GM18508 (cell line): ENCODE results near the gene KCNJ16.
A peak's percentile ranks its signal among the peaks of the same experiment; 100 is the strongest.

Source experiments
- ATAC-seq: cut with Tn5 transposase; IDR thresholded peaks from one replicate; pipeline ENCODE4 v1.9.1; 2021; ENCODE audit warnings: moderate number of reproducible peaks; ENCODE audit not compliant: insufficient read depth, unreplicated experiment

KCNJ16 gene

DNA sequence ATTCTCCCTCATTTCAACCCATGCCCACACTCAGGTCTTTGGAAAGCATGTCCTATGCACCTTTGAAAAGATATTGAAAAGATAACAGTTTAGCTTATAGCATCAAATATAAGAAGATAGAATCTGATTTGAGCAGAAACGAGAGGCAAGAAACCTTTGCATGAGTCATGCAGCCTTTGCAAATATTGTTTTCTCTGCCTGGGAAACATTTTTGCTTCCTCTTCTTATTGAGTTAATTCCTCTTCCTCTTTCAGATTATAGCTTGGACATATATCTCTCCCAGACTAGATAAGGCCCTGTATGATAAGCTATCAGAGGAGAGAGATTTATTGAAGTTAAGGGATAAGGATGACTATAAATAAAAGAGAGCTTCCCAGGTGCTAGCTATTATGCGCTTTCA, 48.2 kb downstream of the KCNJ16 start:
- no peak for ATAC-seq

DNA sequence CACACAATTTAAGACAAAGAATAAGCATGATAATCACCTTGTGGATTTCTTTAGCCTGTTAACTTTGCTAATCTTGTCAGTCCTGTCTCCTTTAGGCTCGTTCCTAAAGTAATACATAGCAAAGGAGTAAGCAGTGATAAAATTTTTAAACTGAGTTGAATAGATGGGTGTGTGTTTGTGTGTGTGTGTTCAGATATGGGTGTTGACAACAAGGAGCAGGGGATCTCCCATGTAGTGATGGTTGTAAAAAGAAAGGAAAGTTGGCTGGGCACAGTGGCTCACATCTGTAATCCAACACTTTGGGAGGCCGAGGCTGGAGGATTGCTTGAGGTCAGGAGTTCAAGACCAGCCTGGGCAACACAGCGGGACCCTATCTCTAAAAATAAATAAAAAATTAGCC, 49.7 kb downstream of the KCNJ16 start:
- ATAC-seq, result no peak

DNA sequence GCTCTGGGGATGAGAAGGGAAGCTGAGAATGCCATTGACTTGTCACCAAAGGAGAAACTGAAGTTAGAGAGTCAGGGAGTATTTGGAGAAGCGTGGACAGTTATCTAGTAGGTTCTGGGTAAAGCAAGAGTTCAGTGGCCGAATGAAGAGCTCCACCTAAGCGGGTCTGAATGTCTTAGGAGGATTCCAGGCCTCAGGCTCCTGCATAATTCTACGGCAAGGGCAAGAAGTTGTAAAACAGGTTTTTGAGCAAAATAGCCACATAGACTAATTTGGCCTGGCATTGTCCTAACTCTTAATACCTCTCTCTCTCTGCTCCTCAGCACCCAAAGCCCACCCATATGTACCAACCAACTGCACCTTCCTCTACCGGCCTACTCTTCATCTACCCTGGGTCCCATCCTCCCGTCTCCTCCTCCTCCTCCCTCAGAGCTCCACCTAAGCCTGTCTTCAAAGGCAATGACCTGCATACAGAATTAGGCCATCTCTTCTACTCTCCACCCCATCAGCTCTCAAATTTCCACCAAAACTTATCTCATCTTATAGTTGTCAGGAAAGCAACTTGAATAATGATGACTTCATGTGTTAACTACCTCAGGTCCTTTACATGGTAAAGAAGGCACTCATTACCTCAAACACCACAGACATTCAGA, 52.3 kb downstream of the KCNJ16 start:
- no peak for ATAC-seq

DNA sequence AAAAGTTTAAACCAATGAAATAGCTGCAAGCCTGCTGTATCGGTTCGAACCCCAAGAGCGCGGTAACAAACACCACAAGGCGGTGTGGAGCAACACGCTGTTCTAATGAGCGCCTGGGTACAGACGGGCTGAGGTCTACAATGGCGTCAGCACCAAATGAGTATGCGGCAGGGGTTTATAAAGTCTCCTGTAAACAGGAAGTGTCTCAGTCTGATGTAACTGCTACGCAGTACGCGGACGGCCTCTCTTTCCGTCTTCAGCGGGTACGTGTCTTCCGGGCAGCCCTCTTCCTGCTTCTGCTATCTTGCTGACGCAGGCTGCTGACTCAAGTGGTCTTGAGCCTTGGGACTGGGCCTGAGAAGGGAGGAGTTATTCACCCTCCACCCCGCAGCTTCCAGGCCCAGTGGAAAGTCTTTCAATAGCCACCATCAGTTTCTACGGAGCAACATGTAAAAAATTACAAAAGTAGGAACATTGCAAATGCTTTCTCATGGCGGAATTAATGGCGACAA, 53.8 kb downstream of the KCNJ16 start:
- ATAC-seq, result no peak

DNA sequence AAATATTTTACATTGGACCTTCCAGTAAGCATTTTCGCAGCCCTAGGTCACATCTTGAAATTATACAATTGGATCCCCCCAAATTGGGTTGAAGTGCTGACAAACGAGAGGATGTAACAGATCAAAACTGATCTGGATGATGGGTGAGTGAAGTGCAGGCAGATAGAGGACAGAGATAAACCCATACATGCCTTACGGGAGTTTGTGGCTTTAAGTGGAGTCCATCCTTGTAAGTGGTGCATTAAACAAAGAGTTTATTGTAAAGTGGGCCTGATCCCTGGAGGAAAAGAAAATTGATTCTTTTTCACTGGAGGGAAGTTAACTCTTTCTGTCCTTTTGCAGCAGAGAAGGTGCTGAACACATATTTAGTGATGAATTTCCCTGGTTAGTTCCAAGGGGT, 55.3 kb downstream of the KCNJ16 start:
- ATAC-seq, result no peak

DNA sequence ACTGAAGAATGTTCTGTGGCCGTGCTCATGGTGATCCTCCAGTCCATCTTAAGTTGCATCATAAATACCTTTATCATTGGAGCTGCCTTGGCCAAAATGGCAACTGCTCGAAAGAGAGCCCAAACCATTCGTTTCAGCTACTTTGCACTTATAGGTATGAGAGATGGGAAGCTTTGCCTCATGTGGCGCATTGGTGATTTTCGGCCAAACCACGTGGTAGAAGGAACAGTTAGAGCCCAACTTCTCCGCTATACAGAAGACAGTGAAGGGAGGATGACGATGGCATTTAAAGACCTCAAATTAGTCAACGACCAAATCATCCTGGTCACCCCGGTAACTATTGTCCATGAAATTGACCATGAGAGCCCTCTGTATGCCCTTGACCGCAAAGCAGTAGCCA, 57.5 kb downstream of the KCNJ16 start:
- ATAC-seq, result no peak

DNA sequence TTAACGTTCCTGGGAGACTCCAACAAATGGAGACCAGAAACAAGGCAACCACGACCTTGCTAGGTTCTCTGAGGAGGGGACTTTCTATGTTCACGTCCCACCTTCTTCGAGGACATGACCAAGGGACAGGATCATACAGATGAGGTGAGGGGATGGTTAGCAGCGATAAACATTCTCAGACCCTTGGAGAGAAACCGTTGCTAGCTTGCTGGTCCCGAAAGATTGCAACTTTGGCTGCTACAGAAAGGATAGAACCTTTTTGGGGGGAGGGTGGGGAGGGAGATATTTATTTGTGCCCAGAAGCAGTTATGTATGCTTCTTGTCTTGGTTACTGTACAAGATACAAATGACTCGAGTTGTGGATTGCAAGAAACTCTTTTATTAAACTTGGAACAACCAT, 59.0 kb downstream of the KCNJ16 start:
- no peak for ATAC-seq

DNA sequence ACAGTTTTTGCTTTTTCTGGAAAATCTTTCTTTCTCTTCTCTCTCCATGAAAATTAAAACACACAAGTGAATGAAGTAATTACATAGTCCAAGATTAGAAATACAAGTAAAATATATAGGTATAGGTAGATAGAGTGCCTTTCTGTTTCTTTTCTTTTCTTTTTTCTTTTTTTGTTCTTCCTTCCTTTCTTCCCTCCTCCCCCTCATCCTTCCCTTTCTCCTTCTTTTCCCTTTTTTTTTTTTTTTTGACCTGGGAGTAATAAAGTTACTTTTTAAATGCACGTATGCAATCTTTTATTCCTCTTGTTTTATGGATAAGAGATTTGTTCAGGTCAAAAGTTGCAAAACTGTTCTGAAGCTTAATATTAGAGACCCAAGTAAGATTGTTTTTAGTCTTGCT, 59.8 kb downstream of the KCNJ16 start:
- no peak for ATAC-seq

DNA sequence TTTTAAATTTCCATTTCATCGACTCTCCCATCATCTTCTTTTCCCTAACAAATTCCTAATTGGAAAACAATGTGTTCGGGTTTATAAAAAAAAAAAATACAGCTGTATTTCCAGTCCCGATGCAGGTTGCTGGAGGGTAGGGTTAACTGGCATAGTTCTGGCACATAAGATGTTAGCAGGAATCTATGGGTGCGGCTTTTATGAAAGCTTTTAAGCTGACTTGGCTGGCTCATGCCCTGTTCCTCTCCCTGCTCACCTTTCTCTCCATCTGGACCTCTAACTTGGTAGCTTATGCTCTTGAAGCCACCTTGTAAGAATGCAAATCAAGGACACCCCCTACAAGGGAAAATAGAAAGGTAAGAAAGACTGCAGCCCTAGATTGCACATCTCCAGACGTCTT, 61.1 kb downstream of the KCNJ16 start:
- no peak for ATAC-seq

DNA sequence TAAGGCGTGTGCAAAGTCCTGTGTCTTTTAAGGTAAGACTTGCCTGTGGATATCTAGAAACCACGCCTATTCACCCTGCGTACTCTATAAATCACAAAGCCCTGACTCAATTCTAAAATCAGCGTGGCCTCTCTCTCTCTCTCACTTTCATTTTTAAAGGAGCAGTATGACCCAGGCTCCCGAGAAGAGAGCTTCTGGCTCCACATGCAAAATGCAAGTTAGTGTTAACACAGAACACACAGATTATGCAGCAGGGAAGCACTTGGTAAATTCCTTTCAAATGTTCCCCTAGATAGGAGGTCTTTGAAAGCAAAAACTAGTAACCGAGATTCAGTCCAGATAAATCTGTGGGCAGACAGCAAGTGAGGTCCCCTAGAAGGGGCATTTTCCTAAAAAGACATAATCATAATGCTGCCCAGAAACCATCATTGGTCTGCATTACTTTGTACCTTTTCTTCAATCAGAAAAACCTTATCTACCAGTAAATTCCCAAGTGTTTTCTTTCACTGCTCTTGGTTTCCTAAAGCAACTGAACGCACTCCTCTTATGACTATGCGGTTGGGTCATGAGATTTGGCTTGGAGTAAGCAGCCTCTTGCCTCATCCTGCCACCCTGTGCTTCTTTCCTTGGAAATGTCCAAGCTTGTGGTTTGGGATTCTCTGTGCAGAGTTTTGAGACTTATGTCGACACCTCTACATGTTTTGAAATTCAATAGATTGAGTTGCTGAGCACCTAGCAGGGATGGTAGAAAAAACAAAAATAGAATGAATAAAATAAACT, 62.6 kb downstream of the KCNJ16 start:
- ATAC-seq, result peak; percentile 99

DNA sequence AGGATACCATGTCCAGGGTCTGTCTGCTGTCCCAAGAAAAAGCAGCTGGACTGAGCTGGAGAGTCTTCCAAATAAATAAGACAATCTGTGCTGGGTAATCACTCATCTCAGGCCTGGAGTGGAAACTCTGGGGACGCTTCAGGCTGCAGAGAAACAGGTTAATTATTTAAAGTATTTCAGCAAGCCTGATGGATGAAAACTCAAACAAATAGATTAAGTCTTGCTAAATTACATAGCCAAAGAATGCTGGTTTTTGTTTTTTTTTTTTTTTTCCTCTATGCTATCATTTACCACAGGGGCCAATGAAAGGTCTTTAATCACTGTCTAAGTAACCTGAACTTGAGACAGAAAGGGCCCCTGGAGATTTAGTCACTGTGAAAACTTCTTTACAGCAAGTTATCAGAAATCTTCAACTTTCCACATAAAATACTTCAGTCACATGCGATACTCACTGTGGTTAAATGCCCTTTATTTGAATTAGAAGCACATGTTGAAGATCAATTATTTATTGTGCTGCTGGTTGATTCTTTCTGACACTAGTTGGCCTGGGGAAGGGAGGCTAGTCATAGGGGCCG, 63.4 kb downstream of the KCNJ16 start:
- no peak for ATAC-seq

DNA sequence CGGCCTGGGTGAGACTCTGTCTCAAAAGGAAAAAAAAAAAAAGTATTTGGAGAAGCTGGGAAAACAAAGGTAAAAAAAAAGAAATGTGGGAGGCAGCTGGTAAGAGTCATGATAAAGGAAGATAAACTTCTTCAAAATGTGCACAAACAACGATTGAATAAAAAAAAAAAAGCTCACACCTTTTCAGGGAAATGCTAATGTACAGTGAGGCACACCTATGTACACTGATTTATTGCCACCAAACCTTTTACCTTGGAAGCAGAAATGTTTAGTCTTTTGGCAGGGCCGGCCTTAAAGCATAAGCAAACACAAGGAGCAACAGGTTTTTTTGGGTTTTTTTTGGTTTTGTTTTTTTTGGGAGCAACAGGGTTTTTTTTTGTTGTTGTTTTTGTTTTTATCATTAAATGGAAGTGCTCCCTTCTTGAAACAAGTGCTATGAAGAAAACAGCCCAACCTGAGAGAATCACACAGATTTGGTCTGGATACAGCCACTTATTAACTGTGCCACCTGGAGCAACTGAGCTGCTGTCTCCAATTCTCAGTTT, 64.5 kb downstream of the KCNJ16 start:
- no peak for ATAC-seq

DNA sequence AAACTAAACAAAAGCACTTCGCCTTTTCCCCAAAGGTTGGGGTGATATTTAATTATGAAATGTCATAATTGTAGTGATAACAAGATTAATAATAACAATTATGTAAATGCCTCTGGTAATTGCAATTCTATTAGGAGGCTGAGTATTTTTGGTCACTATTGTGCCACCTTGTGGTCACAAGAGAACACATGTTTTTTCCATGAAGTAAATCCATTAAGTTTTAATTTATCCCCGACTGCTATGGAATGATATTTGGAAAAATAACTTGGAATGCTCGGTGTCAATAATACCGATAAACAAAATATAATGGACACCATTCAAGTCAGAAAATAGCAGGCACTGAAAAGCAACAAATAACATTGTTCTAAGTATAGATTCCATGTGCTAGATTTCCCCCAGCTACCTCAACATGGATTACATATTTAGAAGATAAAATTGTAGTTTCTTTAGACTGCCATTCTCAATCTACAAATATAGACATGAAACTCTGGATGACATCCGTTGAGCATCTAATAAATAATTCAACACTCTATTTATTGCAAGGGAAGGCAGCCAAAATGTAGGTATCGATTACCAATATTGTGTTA, 69.3 kb downstream of the KCNJ16 start:
- ATAC-seq, result no peak

DNA sequence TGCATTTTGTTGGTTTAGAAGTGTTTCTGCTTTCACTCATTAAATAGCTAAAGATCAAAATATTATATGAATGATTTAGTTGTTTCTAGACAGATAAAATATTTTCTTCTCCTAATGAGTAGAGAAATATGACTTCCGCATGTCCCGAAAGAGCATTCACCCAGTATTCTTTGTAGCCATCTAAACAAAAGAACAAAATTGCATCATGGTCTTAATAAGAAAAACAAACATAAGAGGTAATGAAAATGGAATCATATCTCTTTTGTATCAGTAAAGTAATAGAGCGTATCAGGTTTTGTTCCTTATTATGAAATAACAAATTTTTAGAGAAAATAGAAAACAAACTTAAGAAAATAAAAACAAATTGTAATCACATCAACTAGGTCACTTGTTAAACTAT, 78.2 kb downstream of the KCNJ16 start:
- no peak for ATAC-seq

DNA sequence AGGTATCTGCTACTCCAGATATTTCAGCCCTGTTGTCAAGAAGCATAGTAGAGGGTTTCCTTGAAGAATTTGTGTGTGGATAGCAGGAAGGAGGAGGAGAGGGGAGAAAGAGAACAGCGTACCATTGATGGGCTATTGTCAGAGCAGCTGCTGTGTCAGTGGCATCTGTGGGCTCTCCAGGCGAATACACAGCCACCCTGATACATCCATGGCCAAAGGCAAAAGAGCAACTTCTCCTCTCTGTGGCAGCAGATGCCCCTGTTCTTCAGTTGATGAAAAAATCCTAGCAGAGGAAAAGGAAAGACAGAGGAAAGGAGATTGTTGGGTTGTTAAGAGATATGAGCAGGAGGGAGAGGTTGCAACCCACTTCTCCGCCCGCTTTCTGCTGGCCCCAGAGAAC, 82.1 kb downstream of the KCNJ16 start:
- no peak for ATAC-seq

DNA sequence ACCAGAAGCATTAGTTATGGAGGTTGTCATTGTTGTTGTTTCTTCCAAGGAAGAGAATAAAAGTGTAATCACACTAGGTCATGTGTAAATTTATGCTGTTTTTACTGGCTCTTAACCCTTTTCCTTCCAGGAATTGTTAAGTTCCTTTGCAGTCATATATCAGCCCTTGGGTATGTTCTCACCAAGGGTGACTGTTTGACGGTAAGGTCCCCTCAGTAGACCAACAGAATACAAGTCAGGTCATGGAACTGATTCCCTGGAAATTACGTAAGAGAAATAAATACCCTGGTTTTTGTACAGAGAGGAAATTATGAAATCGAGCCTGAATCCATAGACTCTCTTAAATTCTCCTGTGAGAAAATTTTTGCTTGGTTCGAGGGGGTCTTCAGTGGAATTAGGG, 83.2 kb downstream of the KCNJ16 start:
- ATAC-seq, result no peak

DNA sequence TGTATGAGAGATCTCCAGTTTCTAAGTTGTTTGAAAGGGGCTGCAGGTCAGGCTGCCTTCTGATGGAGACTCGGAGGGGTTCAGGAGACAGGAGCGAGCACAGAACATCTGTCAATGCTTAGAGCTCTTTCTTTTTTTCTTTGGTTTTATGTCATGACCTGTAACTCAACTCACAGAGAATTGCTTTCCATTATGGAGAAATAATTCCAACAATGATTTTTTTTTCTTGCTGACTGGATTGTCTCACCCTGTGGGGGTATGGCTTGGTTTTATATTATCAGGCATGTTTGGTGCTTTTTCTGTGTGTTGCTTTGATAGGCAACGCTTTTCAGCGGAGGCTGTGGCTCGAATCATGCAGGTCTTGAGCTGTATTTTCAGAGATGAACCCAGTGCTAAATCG, 83.6 kb downstream of the KCNJ16 start:
- no peak for ATAC-seq

DNA sequence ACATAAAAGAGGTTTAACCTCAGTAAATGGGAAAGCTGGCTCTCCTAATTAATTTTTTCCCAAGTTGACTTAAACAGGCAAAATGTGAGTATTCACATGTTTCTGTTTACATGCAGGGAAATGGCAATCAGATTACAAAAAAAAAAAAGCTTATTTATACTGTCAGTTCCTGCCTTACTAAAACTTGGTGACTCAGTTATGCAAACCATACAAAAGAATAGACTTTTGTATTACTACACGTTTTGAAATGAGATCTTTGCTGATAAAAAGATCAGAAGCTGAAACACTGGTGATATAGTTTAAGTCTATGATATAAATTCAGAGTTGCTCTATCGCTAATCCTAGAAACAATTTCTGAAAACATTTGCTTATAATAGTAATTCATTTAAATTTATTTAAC, 85.0 kb downstream of the KCNJ16 start:
- no peak for ATAC-seq

DNA sequence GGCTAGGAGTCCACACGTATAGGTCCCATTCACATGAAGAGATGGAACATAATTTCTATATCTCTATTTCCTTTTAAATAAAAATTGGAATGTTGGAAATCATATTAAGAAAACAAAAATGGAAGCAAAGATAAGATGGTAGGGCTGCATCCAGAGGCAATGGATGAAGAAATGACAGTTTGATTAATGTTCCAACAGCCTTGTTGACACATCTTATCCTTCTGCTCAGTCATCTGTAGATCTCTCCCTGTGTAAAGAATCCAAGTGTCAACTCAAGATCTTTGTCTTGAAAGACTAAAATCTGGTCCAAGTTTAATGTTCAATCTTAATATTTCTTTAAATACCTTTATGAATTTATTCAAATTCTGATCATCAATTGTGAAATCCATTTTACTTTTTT, 86.5 kb downstream of the KCNJ16 start:
- no peak for ATAC-seq

DNA sequence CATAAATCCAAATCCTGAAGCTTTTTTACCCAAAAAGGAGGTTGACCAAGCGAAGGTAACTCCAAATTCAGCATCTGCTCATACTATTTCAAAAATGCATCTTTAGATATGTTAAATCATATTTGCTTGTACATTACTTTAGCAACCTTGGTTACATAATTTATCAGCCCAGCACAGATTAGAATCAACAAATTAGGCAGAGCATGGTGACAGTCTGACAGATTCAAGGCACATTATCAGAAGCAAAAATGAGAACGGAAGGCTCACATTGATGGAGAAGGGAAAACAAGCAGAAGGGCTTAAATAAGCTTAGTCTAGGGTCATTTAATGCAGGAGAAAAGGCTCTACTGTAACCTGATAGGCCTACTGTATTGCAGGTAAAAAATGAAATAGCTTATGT, 90.4 kb downstream of the KCNJ16 start:
- no peak for ATAC-seq

DNA sequence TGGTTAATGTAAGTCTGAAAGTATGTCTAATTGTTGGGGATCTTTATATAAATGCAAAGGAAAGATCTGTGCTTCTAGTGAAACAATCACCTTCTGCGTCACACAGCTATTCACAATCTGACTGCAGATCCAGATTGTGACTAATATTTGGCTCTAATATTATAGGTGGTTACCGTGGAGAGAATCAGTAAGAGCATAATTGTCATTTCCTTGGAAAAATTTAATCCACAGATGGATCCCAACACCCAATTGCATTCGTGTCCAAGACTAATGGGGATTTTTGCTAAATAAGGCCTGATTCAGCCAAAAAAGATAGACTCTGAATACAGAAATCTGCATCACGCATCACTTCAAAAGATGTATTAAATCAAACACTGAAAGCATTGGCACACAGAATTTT, 91.6 kb downstream of the KCNJ16 start:
- ATAC-seq, result no peak
